ENCODE measurements around the gene CELA1.
"Not testable (repeated sequence)": the region's sequence is repeated elsewhere in the genome, so short reads cannot be mapped to it uniquely, and the experiment has no call there.

The CELA1 gene

GRCh38 chr12:51307655-51308593, 38.6 kb downstream of the CELA1 start:
- DNase-seq = no peak

- DNase-seq = no peak
These were observed 40.0 kb downstream of the CELA1 start for GRCh38 chr12:51306507-51306906.

GRCh38 chr12:51300768-51301167, 45.7 kb downstream of the CELA1 start:
- not testable (repeated sequence) for DNase-seq

GRCh38 chr12:51295651-51296050, 50.8 kb downstream of the CELA1 start:
- no peak for DNase-seq

- not testable (repeated sequence) for DNase-seq
These were observed 52.4 kb downstream of the CELA1 start for GRCh38 chr12:51294097-51294496.

GRCh38 chr12:51293696-51294095, 52.8 kb downstream of the CELA1 start:
- no peak for DNase-seq

GRCh38 chr12:51291603-51292513, 54.6 kb downstream of the CELA1 start:
- not testable (repeated sequence) for DNase-seq

- no peak for DNase-seq
These were observed 60.6 kb downstream of the CELA1 start for GRCh38 chr12:51285843-51286242.

- DNase-seq = no peak
These were observed 65.1 kb downstream of the CELA1 start for GRCh38 chr12:51281202-51281924.
